Measurements from ENCODE around the gene CMSS1. TPM values are rescaled to one million over a fixed set of nuclear protein-coding genes. Genes with fewer than 3 reads are reported as not detected.
"Not testable (repeated sequence)": the region's sequence is repeated elsewhere in the genome, so short reads cannot be mapped to it uniquely, and the experiment has no call there.

CMSS1 gene
- total RNA-seq, 2 experiments from 2014 or later = 34.8 to 37.2 TPM

DNA sequence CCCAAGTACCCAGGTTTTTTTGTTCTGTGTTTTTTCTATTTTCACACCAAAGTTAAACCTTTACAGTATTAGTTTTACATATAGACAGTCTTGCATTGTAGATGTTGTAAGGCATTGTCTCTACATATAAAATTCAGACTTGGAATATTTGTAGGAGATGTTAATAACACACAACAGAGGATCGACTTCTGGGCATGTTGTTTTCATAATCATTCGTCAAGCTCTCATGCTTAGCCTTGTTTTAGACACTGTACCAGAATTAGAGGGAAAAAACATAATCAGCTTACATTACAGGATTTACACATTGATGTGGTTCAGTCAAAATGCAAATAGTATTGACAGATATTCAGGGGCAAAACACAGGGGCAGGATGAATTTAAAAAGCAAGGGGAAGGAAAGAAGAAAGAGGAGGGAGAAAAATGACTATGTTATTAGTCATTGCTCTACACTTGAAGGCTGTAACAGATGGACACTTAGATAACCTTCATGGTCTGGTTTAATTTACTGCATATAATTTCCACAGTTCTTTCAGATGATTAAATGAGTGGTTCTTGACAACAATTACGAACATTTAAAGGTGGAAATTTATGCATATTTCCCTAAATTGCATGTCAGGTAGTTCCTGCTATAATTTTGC, 7.5 kb downstream of the CMSS1 start:
- ChIA-PET CTCF (no interaction called here), POLR2A (no interaction called here)
- Mint-ChIP-seq H3K4me1 (peaks cover 15% of the 10 kb centered on the region), H3K9me3 (no peaks in the 10 kb centered on the region), H3K36me3 (ENCODE audit: low read depth) (no peaks in the 10 kb centered on the region), H3K27ac (no peak overlapping the region), H3K4me3 (no peak overlapping the region), H3K27me3 (no peaks in the 10 kb centered on the region)
- no peak for DNase-seq

DNA sequence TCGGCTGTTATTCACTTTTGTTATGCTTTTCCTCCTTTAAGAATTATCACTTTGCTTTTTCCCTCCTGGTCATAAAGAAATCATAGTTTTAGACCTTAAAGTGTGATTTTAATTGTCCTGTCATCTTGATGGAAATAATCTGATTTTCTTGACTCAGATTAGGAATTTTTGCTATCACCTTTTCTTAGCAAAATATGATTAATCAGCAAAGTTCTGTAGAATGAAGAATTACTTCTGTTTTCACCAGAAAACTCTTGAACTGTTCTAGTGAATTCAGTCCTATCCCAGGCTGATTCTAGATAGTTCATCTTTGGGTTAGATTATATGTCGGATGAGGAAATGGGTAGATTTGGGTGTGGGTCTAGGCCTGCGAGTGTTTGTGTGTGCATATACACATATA, 12.2 kb downstream of the CMSS1 start:
- POLR2A ChIA-PET = no interaction called here
- Mint-ChIP-seq H3K4me3 (no peak overlapping the region), H3K9me3 (no peaks in the 10 kb centered on the region), H3K27me3 (no peaks in the 10 kb centered on the region), H3K27ac (no peak overlapping the region), H3K36me3 (ENCODE audit: low read depth) (no peaks in the 10 kb centered on the region), H3K4me1 (peaks cover 5% of the 10 kb centered on the region)
- no peak for DNase-seq
- CTCF ChIA-PET = interaction anchor here (1.1 to 2.2 kb wide), 2 partner anchors 12 to 30 kb away, joined by 3 to 6 read pairs; partner anchors contain the start of gene CMSS1

DNA sequence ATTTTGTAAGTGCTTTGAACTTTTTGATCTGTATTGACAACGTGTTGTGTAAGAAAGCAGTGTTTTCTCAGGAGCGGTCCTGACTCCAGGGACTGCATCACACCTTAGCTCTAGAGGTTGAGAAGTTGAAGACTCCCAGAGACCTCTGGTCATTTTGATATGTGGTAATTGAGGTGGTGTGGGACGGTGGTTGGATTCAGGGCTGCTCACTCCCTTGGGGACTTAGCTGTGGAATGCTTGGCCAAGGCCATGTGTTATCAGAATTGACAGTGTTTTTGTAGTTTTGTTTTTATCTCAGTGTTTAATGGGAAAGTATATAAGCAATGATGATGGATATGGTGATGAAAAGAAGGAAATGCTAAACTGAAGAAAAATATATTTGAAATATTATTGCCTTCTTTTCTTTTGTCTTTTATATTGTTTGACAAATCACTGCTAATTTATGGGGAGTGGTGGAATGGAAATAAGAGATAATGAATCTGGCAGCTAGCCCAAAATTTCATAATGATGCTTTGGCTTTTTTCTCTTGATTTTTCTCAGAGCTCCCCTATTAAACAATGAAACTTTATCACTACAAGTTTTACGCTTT, 16.0 kb downstream of the CMSS1 start:
- no peaks in the 10 kb centered on the region for H3K9me3 Mint-ChIP-seq
- POLR2A ChIA-PET = interaction anchor here (0.5 kb wide), 1 partner anchor 1811 kb away, joined by 3 read pairs; no protein-coding TSS in a partner anchor
- CTCF ChIA-PET = interaction anchor here (1.1 to 2.1 kb wide), 4 partner anchors 10 to 427 kb away, joined by 3 to 6 read pairs (median 4); partner anchors contain the start of genes CMSS1 and TBC1D23

DNA sequence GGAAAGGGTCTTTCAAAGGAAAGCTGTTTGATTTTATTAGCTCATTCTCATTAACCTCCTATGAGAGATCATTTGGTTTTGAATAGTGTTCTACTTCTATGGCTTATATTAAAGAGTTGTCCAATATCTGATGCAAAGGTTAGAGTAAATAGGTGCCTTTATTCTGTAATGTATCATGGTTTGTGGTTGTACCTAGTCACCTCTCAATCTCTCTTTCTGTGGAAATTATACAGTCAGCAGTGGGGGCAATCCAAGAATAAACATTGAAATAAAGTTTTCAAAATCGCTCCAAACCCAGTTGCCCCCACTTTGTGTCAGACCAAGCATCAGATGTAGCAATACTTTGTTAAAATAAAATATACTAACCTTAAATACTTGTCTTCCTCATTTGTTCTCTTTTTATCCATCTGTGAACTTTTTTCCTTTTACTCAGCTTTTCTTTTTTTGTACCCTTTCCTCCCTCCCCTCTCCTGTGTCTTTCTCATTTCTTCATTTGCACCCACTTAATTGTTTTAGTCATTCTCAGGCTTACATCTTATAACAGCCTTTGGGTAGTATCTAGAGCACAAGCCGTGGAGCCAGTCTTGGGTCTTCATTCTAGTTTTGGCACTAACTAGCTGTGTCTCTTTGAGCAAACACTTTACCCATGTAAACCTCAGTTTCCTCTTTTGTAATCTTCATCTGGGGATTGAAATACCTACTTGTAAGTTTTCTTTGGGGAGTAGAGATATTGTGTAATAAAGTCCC, 16.7 kb downstream of the CMSS1 start:
- no peaks in the 10 kb centered on the region for H3K36me3 Mint-ChIP-seq (ENCODE audit: low read depth)
- no peaks in the 10 kb centered on the region for H3K27me3 Mint-ChIP-seq
- no peaks in the 10 kb centered on the region for H3K9me3 Mint-ChIP-seq
- no peak overlapping the region for H3K4me3 Mint-ChIP-seq
- ChIA-PET CTCF (interaction anchor here (1.1 to 2.1 kb wide), 3 partner anchors 17 to 426 kb away, joined by 3 to 6 read pairs (median 4); partner anchors contain the start of genes CMSS1 and TBC1D23), POLR2A (interaction anchor here (0.5 kb wide), 1 partner anchor 1811 kb away, joined by 3 read pairs; no protein-coding TSS in a partner anchor)
- no peak overlapping the region for H3K27ac Mint-ChIP-seq
- no peak for DNase-seq
- H3K4me1 Mint-ChIP-seq = peaks cover 2% of the 10 kb centered on the region

More for the DNA sequence above, 16.0 kb downstream of the CMSS1 start:
- Mint-ChIP-seq H3K4me3 (no peak overlapping the region), H3K27ac (no peak overlapping the region), H3K4me1 (peaks cover 2% of the 10 kb centered on the region), H3K27me3 (no peaks in the 10 kb centered on the region), H3K36me3 (ENCODE audit: low read depth) (no peaks in the 10 kb centered on the region)
- DNase-seq = no peak

DNA sequence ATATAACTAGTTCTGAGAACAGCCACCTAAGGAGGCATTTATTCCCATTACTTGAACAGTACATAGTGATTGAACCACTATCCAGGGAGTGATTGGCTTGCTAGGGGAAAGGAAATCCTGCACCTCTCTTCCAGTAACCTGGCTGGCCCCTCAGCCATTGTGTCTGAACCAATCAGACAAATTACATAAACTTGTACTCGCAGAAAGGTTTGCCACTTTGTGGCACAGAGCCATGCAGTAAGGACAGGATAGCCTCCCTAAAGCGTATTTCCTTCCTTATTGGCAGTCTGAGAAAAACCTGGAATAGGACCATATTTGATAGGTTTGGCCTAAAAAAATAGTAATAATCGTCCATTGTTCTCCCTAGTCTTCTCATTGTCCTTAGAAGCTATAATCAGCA, 19.0 kb downstream of the CMSS1 start:
- Mint-ChIP-seq H3K27ac (no peak overlapping the region), H3K9me3 (no peaks in the 10 kb centered on the region), H3K27me3 (no peaks in the 10 kb centered on the region), H3K4me3 (no peak overlapping the region), H3K36me3 (ENCODE audit: low read depth) (no peaks in the 10 kb centered on the region), H3K4me1 (peaks cover 2% of the 10 kb centered on the region)
- ChIA-PET POLR2A (no interaction called here), CTCF (no interaction called here)
- no peak for DNase-seq

DNA sequence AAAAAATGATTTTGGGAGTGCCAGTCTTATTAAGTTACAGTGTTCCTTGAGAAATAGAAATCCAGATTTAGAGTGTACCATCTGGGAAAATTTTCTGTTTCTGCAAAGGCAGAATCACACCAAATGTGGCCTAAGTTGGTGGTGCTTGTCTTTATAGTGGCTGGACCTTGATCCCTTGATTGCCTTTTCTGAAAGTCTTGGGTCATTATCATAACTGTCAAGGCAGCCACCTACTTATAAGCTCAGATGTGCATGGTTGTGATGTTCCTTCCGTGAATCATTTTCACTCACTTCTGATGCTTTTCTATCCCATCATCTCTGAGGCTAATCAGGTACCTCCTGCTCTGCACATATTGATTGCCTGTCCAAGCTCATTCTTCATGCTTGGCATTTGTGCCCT, 20.1 kb downstream of the CMSS1 start:
- Mint-ChIP-seq H3K4me3 (no peak overlapping the region), H3K27ac (no peak overlapping the region), H3K27me3 (no peaks in the 10 kb centered on the region), H3K36me3 (ENCODE audit: low read depth) (no peaks in the 10 kb centered on the region), H3K9me3 (no peaks in the 10 kb centered on the region), H3K4me1 (peaks cover 2% of the 10 kb centered on the region)
- CTCF ChIA-PET = interaction anchor here (1.6 to 2.0 kb wide), 2 partner anchors 10 to 416 kb away, joined by 3 to 5 read pairs; no protein-coding TSS in a partner anchor
- POLR2A ChIA-PET = no interaction called here
- no peak for DNase-seq

DNA sequence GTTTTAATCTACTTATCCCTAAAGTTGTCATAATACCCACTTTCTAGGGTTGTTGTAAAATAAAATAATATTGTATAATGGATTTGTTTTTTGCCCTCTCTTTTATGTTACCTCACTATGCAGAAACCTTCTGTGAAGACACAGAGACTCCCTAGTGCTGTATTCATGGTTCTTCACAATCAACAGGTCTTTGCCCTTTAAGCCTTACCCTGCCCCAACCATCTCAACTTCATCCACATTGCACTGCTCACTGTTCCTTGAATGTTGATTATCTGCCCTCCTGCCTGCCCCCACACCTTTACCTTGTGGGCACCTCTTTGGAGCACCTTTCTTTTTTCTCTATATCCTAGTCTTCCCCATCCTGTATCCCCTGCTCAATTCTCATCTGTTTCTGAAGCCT, 21.1 kb downstream of the CMSS1 start:
- no peaks in the 10 kb centered on the region for H3K9me3 Mint-ChIP-seq
- no peaks in the 10 kb centered on the region for H3K27me3 Mint-ChIP-seq
- no peak for DNase-seq
- no peaks in the 10 kb centered on the region for H3K36me3 Mint-ChIP-seq (ENCODE audit: low read depth)
- ChIA-PET CTCF (interaction anchor here (1.6 to 2.4 kb wide), 3 partner anchors 11 to 415 kb away, joined by 3 to 7 read pairs (median 5); no protein-coding TSS in a partner anchor), POLR2A (no interaction called here)
- no peak overlapping the region for H3K4me3 Mint-ChIP-seq
- no peak overlapping the region for H3K27ac Mint-ChIP-seq
- no peaks in the 10 kb centered on the region for H3K4me1 Mint-ChIP-seq

DNA sequence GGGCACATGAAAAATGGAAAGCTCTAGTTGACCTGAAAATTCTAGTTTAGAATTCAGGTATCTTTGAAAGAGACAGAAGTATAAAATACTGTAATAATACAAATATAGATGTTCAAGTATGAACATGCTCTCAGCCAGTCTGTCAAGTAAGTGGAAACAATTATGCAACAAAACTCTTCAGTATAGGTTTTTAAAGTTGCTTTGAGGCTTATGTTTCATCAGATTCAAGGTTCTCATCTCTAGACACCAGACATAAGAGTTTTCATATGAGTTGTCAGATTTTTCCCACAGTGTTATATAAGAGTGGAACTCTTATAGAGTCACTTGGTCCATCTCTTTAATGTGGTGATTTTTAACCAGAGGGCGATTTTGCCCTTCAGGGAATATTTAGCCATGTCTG, 22.0 kb downstream of the CMSS1 start:
- ChIA-PET POLR2A (no interaction called here), CTCF (interaction anchor here (0.8 to 2.4 kb wide), 4 partner anchors 11 to 414 kb away, joined by 3 to 7 read pairs (median 4); partner anchors contain the start of gene CMSS1)
- H3K27me3 Mint-ChIP-seq = no peaks in the 10 kb centered on the region
- H3K36me3 Mint-ChIP-seq (ENCODE audit: low read depth) = no peaks in the 10 kb centered on the region
- no peak overlapping the region for H3K27ac Mint-ChIP-seq
- no peaks in the 10 kb centered on the region for H3K4me1 Mint-ChIP-seq
- no peak for DNase-seq
- no peaks in the 10 kb centered on the region for H3K9me3 Mint-ChIP-seq
- no peak overlapping the region for H3K4me3 Mint-ChIP-seq

DNA sequence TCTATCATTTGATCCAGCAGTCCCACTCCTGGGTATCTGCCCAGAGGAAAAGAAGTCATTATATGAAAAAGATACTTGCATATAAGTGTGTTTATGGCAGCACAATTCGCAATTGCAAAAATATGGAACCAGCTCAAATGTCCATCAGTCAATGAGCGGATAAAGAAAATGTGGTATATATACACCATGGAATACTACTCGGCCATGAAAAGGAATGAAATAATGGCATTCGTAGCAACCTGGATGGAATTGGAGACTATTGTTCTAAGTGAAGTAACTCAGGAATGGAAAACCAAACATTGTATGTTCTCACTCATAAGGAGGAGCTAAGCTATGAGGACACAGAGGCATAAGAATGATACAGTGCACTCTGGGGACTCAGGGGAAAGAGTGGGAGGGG, 24.3 kb downstream of the CMSS1 start:
- POLR2A ChIA-PET = not testable (repeated sequence)
- CTCF ChIA-PET = interaction anchor here (2.0 kb wide), 1 partner anchor 10 kb away, joined by 8 read pairs; no protein-coding TSS in a partner anchor

DNA sequence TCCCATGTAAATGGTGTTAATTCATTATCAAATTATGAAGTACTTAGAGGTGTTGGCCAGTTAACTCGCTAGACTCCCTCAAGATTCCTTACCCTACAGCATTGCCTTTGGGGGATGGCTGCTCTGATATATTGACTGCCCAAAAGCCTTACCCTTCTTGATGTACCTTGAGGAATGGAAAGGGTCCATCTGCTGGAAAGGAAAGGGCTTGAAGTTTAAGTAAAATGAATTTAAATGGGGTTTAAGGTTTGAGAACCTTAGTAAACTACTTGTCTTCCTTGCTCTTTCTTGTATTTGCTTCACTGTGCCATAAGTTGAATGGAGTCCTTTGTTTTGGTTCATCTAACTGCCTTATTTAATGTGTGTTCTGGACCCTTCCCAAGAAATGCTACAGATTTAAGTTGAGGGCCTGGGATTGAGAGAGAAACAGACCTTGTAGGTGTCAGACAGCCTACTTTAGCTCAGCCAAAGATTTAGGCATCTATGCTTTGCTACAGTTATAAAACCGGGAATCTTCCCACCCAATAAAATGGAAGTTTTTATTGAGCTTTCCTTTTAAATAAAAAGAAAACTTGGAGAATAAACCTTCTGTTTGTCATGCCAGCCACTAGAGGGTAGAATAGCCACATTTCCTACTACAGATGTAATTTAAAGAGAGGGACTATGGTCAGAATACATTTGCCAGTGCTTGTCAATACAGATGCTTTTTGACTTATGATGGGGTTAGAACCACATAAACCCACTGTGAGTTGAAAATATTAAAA, 25.3 kb downstream of the CMSS1 start:
- no peaks in the 10 kb centered on the region for H3K36me3 Mint-ChIP-seq (ENCODE audit: low read depth)
- H3K27ac Mint-ChIP-seq = no peak overlapping the region
- H3K4me3 Mint-ChIP-seq = no peak overlapping the region
- DNase-seq = no peak
- CTCF ChIA-PET = interaction anchor here (0.7 to 1.6 kb wide), 8 partner anchors 15 to 417 kb away, joined by 3 to 4 read pairs (median 3); partner anchors contain the start of gene TBC1D23
- H3K9me3 Mint-ChIP-seq = no peaks in the 10 kb centered on the region
- POLR2A ChIA-PET = no interaction called here
- H3K4me1 Mint-ChIP-seq = peaks cover 4% of the 10 kb centered on the region
- H3K27me3 Mint-ChIP-seq = no peaks in the 10 kb centered on the region

More for the DNA sequence above, 24.3 kb downstream of the CMSS1 start:
- H3K4me1 Mint-ChIP-seq; H3K27ac Mint-ChIP-seq; H3K4me3 Mint-ChIP-seq; H3K9me3 Mint-ChIP-seq; DNase-seq; H3K27me3 Mint-ChIP-seq; H3K36me3 Mint-ChIP-seq (ENCODE audit: low read depth): not testable (repeated sequence)

DNA sequence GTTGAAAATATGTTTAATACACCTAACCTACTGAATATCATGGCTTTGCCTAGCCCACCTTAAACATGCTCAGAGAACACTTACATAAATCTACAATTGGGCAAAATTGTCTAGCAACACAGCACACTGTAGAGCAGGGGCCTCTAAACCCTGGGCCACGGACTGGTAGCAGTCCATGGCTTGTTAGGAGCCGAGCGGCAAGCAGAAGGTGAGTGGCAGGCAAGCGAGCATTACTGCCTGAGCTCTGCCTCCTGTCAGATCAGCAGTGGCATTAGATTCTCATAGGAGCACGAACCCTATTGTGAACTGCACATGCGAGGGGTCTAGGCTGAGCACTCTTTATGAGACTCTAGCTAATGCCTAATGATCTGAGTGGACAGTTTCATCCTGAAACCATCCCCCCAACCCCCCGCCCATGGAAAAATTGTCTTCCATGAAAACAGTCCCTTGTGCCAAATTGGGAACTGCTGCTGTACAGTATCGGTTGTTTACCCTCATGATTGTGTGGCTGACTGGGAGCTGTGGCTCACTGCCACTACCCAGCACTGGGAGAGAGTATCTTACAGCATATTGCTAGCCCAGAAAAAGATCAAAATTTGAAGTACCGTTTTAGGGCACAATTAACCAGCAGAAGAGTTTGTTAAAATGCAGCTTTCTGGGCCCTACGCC, 26.1 kb downstream of the CMSS1 start:
- Mint-ChIP-seq H3K27ac (no peak overlapping the region), H3K27me3 (no peaks in the 10 kb centered on the region), H3K4me3 (no peak overlapping the region), H3K4me1 (peaks cover 4% of the 10 kb centered on the region), H3K9me3 (no peaks in the 10 kb centered on the region), H3K36me3 (ENCODE audit: low read depth) (no peaks in the 10 kb centered on the region)
- CTCF ChIA-PET = interaction anchor here (0.7 to 1.6 kb wide), 13 partner anchors 10 to 743 kb away, joined by 3 to 6 read pairs (median 4); no protein-coding TSS in a partner anchor
- POLR2A ChIA-PET = no interaction called here
- no peak for DNase-seq

DNA sequence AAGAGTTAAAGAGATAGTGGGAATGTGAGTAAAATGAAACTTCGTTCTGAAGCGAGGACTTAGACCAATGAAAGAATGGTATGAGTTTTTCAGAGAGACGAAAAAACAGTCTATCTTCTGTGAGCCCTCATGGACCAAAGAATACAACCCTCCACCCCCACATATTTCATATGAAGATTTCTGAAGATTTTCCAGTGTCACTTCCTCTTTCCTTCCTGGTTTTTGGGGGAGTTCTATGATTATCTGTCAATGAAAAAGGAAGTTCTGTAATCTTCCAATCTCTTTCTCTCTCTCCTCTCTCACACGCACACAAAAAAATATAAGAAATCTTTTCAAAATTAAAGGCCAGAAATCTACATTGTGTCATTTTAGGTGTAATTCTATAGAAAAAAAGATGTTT, 27.7 kb downstream of the CMSS1 start:
- ChIA-PET POLR2A (no interaction called here), CTCF (interaction anchor here (1.1 kb wide), 1 partner anchor 409 kb away, joined by 6 read pairs; no protein-coding TSS in a partner anchor)
- no peaks in the 10 kb centered on the region for H3K36me3 Mint-ChIP-seq (ENCODE audit: low read depth)
- peaks cover 4% of the 10 kb centered on the region for H3K4me1 Mint-ChIP-seq
- no peak overlapping the region for H3K27ac Mint-ChIP-seq
- no peak for DNase-seq
- no peak overlapping the region for H3K4me3 Mint-ChIP-seq
- H3K9me3 Mint-ChIP-seq = no peaks in the 10 kb centered on the region
- no peaks in the 10 kb centered on the region for H3K27me3 Mint-ChIP-seq

Measured in activated CD4-positive, alpha-beta T cell treated with anti-CD3 and anti-CD28 coated beads, Interleukin-2, amount 10 ng/mL, durations not matched to agents 7 days and 5 days (primary cell).